Measurements from ENCODE around the gene AGR3. TPM values are rescaled to one million over a fixed set of nuclear protein-coding genes. Genes with fewer than 3 reads are reported as not detected.

The AGR3 gene
- total RNA-seq, 1 experiment from 2014 or later = 0.57 TPM

- DNase-seq = no peak
- H3K9me2 ChIP-seq (ENCODE audit: insufficient read depth) = no peaks in the 10 kb centered on the region
- H3K27ac ChIP-seq = no peak overlapping the region
- H3K36me3 ChIP-seq (ENCODE audit: low read depth) = no peaks in the 10 kb centered on the region
- H3K79me2 ChIP-seq (ENCODE audit: low read depth) = no peaks in the 10 kb centered on the region
- no peaks in the 10 kb centered on the region for H3K4me1 ChIP-seq (replicated peaks; ENCODE audit: insufficient read depth)
- POLR2A ChIA-PET (ENCODE audit: unreplicated experiment) = interaction anchor here (0.5 kb wide), 1 partner anchor 15 kb away, joined by 6 read pairs; no protein-coding TSS in a partner anchor
- H3K4me2 ChIP-seq = no peak overlapping the region
- no TSS peak for BruUV-seq (replicated peaks)
- no peaks in the 10 kb centered on the region for H3F3A ChIP-seq (ENCODE audit: insufficient read depth, low read depth)
- CTCF ChIA-PET = interaction anchor here (0.6 kb wide), 1 partner anchor 79 kb away, joined by 4 read pairs; no protein-coding TSS in a partner anchor
- H4K20me1 ChIP-seq (ENCODE audit: insufficient read depth) = no peaks in the 10 kb centered on the region
- TF ChIP-seq CTCF (conservative IDR thresholded peaks at IDR 0.05) (no peak), EZH2 (IDR thresholded peaks at IDR 0.05; ENCODE audit: low read depth) (no peak)
- H3K9me3 ChIP-seq (ENCODE audit: insufficient read depth, low read depth) = peaks cover 12% of the 10 kb centered on the region; the same call in 1 of the 2 replicates
- H3K4me3 ChIP-seq = no peak overlapping the region
- intact Hi-C loops (cut with micrococcal nuclease; ENCODE audit: unreplicated experiment) = no loop called here
- no peak overlapping the region; the same call in 1 of the 2 replicates for H2AFZ ChIP-seq
- H3K27me3 ChIP-seq (ENCODE audit: insufficient read depth, low read depth) = no peaks in the 10 kb centered on the region
These were observed 43.4 kb downstream of the AGR3 start for GRCh38 chr7:16838386-16838785.

- no peaks in the 10 kb centered on the region for H4K20me1 ChIP-seq (ENCODE audit: insufficient read depth)
- no TSS peak for BruUV-seq (replicated peaks)
- no peak overlapping the region for H3K4me2 ChIP-seq
- intact Hi-C loops (cut with micrococcal nuclease; ENCODE audit: unreplicated experiment) = no loop called here
- ChIA-PET POLR2A (ENCODE audit: unreplicated experiment) (no interaction called here), CTCF (no interaction called here)
- H3K4me3 ChIP-seq = no peak overlapping the region
- no peaks in the 10 kb centered on the region for H3K4me1 ChIP-seq (replicated peaks; ENCODE audit: insufficient read depth)
- no peaks in the 10 kb centered on the region for H3K9me2 ChIP-seq (ENCODE audit: insufficient read depth)
- H3K9me3 ChIP-seq (ENCODE audit: insufficient read depth, low read depth) = peaks cover 12% of the 10 kb centered on the region; the same call in 1 of the 2 replicates
- no peak overlapping the region for H2AFZ ChIP-seq
- TF ChIP-seq CTCF (conservative IDR thresholded peaks at IDR 0.05) (no peak), EZH2 (IDR thresholded peaks at IDR 0.05; ENCODE audit: low read depth) (no peak)
- H3F3A ChIP-seq (ENCODE audit: insufficient read depth, low read depth) = no peaks in the 10 kb centered on the region
- no peaks in the 10 kb centered on the region for H3K79me2 ChIP-seq (ENCODE audit: low read depth)
- H3K27ac ChIP-seq = no peak overlapping the region
- no peaks in the 10 kb centered on the region for H3K27me3 ChIP-seq (ENCODE audit: insufficient read depth, low read depth)
- no peak for DNase-seq
- no peaks in the 10 kb centered on the region for H3K36me3 ChIP-seq (ENCODE audit: low read depth)
These were observed 45.3 kb downstream of the AGR3 start for GRCh38 chr7:16836481-16836880.

GRCh38 chr7:16833373-16833772, 48.4 kb downstream of the AGR3 start:
- no peaks in the 10 kb centered on the region for H3K27me3 ChIP-seq (ENCODE audit: insufficient read depth, low read depth)
- no peak overlapping the region for H3K4me3 ChIP-seq
- TF ChIP-seq EZH2 (IDR thresholded peaks at IDR 0.05; ENCODE audit: low read depth) (no peak), CTCF (conservative IDR thresholded peaks at IDR 0.05) (no peak)
- no peaks in the 10 kb centered on the region for H3K9me2 ChIP-seq (ENCODE audit: insufficient read depth)
- no peak for DNase-seq
- POLR2A ChIA-PET (ENCODE audit: unreplicated experiment) = no interaction called here
- BruUV-seq (replicated peaks) = no TSS peak
- peaks cover 12% of the 10 kb centered on the region; the same call in 1 of the 2 replicates for H3K9me3 ChIP-seq (ENCODE audit: insufficient read depth, low read depth)
- no peak overlapping the region for H3K27ac ChIP-seq
- no peaks in the 10 kb centered on the region for H3F3A ChIP-seq (ENCODE audit: insufficient read depth, low read depth)
- CTCF ChIA-PET = no interaction called here
- H3K36me3 ChIP-seq (ENCODE audit: low read depth) = no peaks in the 10 kb centered on the region
- H2AFZ ChIP-seq = no peak overlapping the region
- no peaks in the 10 kb centered on the region for H3K79me2 ChIP-seq (ENCODE audit: low read depth)
- H3K4me1 ChIP-seq (replicated peaks; ENCODE audit: insufficient read depth) = no peaks in the 10 kb centered on the region
- H4K20me1 ChIP-seq (ENCODE audit: insufficient read depth) = no peaks in the 10 kb centered on the region
- no peak overlapping the region for H3K4me2 ChIP-seq
- intact Hi-C loops (cut with micrococcal nuclease; ENCODE audit: unreplicated experiment) = no loop called here

Measured in PC-9 (cell line).